H54 (cell line): Measurements from ENCODE around the gene RIN2.

Source experiments
- DNase-seq: peaks from one replicate; pipeline ENCODE4 v3.0.0; 2011; ENCODE audit warnings: low spot score, mixed read lengths; ENCODE audit not compliant: insufficient read length
- FAIRE-seq: peaks from 3 replicates; lab custom pipeline; 2011; peaks lifted over from hg19 to GRCh38; lab: Jason Lieb, UNC
- POLR2A ChIP-seq: IDR thresholded peaks from 2 replicates; pipeline ENCODE4 v1.6.1; 2011; ENCODE audit warnings: low read depth, mild to moderate bottlenecking, low read length

Gene RIN2

GRCh38 chr20:19780261-19780660 lies 22.2 kb downstream of the RIN2 start:
- TF ChIP-seq POLR2A, result no peak
- no peak for FAIRE-seq
- DNase-seq, result no peak

GRCh38 chr20:19781235-19781634 lies 23.2 kb downstream of the RIN2 start:
- DNase-seq (no peak), FAIRE-seq (no peak)
- no peak for TF ChIP-seq POLR2A

- no peak for FAIRE-seq
- TF ChIP-seq POLR2A, result no peak
- DNase-seq, result no peak
These were observed 24.6 kb downstream of the RIN2 start for GRCh38 chr20:19782669-19783068.

GRCh38 chr20:19783966-19784401 lies 25.9 kb downstream of the RIN2 start:
- no peak for TF ChIP-seq POLR2A
- DNase-seq (no peak), FAIRE-seq (no peak)

GRCh38 chr20:19784511-19785172 lies 26.6 kb downstream of the RIN2 start:
- peak; percentile 53 for DNase-seq
- no peak for FAIRE-seq
- TF ChIP-seq POLR2A, result no peak

GRCh38 chr20:19785173-19785982 lies 27.3 kb downstream of the RIN2 start:
- no peak for TF ChIP-seq POLR2A
- DNase-seq, result no peak
- no peak for FAIRE-seq

- no peak for TF ChIP-seq POLR2A
- DNase-seq, result no peak
- FAIRE-seq, result no peak
These were observed 27.9 kb downstream of the RIN2 start for GRCh38 chr20:19785983-19786285.

- FAIRE-seq, result no peak
- no peak for TF ChIP-seq POLR2A
- no peak for DNase-seq
These were observed 28.3 kb downstream of the RIN2 start for GRCh38 chr20:19786311-19786710.

GRCh38 chr20:19787366-19787765 lies 29.3 kb downstream of the RIN2 start:
- no peak for TF ChIP-seq POLR2A
- FAIRE-seq, result no peak
- DNase-seq, result no peak

- no peak for TF ChIP-seq POLR2A
- no peak for DNase-seq
- FAIRE-seq, result no peak
These were observed 31.0 kb downstream of the RIN2 start for GRCh38 chr20:19789009-19789408.

- no peak for TF ChIP-seq POLR2A
- no peak for DNase-seq
- no peak for FAIRE-seq
These were observed 31.4 kb downstream of the RIN2 start for GRCh38 chr20:19789446-19789845.

GRCh38 chr20:19791887-19792286 lies 33.8 kb downstream of the RIN2 start:
- DNase-seq (no peak), FAIRE-seq (no peak)
- TF ChIP-seq POLR2A, result no peak

GRCh38 chr20:19793716-19794115 lies 35.7 kb downstream of the RIN2 start:
- FAIRE-seq, result no peak
- TF ChIP-seq POLR2A, result no peak
- no peak for DNase-seq

- TF ChIP-seq POLR2A, result no peak
- DNase-seq (no peak), FAIRE-seq (no peak)
These were observed 36.9 kb downstream of the RIN2 start for GRCh38 chr20:19794941-19795340.

GRCh38 chr20:19799325-19799724 lies 41.3 kb downstream of the RIN2 start:
- DNase-seq (no peak), FAIRE-seq (no peak)
- no peak for TF ChIP-seq POLR2A

GRCh38 chr20:19802099-19802491 lies 44.0 kb downstream of the RIN2 start:
- TF ChIP-seq POLR2A, result no peak
- DNase-seq (no peak), FAIRE-seq (no peak)
